ENCODE data around the gene KCNA5. TPM values are rescaled to one million over a fixed set of nuclear protein-coding genes. Genes with fewer than 3 reads are reported as not detected.

KCNA5 gene
- total and polyA plus RNA-seq, 2 of the 4 experiments (the other 2 are of a cell fraction) = not detected

GRCh38 chr12:5018677-5019076 lies 25.0 kb upstream of the KCNA5 start:
- no peak overlapping the region for H2BK5ac ChIP-seq (ENCODE audit: low read depth, low read length, poor library complexity, severe bottlenecking)
- no peaks in the 10 kb centered on the region for H3K4me1 ChIP-seq (ENCODE audit: control insufficient read depth, insufficient read depth, low read length)
- no peak overlapping the region for H2BK20ac ChIP-seq (ENCODE audit: low read depth, low read length)
- in situ Hi-C loops (cut with MboI; ENCODE audit: low sequenced_read_pairs) (loop anchor here (10.0 kb wide), 1 partner anchor 776 kb away; no protein-coding TSS in a partner anchor), intact Hi-C loops (cut with micrococcal nuclease) (no loop called here), dilution Hi-C loops (cut with HindIII; ENCODE audit: low sequenced_read_pairs, unreplicated experiment) (no loop called here)
- no peak overlapping the region for H3K4ac ChIP-seq (ENCODE audit: low read depth, low read length)
- WGBS, 2 experiments (ENCODE audit: extremely low coverage in 2 of 2, insufficient read length in 1 of 2) = no CpG with 5 or more reads among the region's 3 CpGs
- H2AK5ac ChIP-seq (ENCODE audit: low read depth, low read length) = no peak overlapping the region
- no peaks in the 10 kb centered on the region for H4K20me1 ChIP-seq (ENCODE audit: insufficient read depth, low read length)
- ChIA-PET POLR2A (ENCODE audit: unreplicated experiment) (no interaction called here), CTCF (no interaction called here)
- no peak overlapping the region for H3K27ac ChIP-seq (ENCODE audit: insufficient read depth, low read length)
- H4K91ac ChIP-seq (ENCODE audit: insufficient read depth, low read depth, low read length) = no peak overlapping the region
- no peaks in the 10 kb centered on the region for H3K9me3 ChIP-seq (ENCODE audit: control insufficient read depth, insufficient read depth, low read length)
- no peak overlapping the region for H3K4me3 ChIP-seq (ENCODE audit: insufficient read depth, low read depth, low read length)
- no peaks in the 10 kb centered on the region for H3K79me1 ChIP-seq (ENCODE audit: low read depth in 1 of 2, low read length in 2 of 2)
- H2BK15ac ChIP-seq (ENCODE audit: low read depth, low read length) = no peak overlapping the region
- no peak overlapping the region for H3K18ac ChIP-seq (ENCODE audit: low read depth, low read length)
- TF ChIP-seq SMC3 (IDR thresholded peaks at IDR 0.05; ENCODE audit: low read depth, low read length) (no peak), MXI1 (IDR thresholded peaks at IDR 0.05; ENCODE audit: borderline replicate concordance, low read depth, low read length) (no peak), USF2 (IDR thresholded peaks at IDR 0.05; ENCODE audit: low read depth, low read length) (no peak), MAZ (IDR thresholded peaks at IDR 0.05; ENCODE audit: borderline replicate concordance, low read depth, low read length) (no peak), RAD21 (IDR thresholded peaks at IDR 0.05; ENCODE audit: low read length) (no peak), CEBPB (IDR thresholded peaks at IDR 0.05; ENCODE audit: low read depth, low read length) (no peak), MAFK (IDR thresholded peaks at IDR 0.05; ENCODE audit: low read depth, low read length) (no peak), FOS (IDR thresholded peaks at IDR 0.05; ENCODE audit: low read depth, low read length) (no peak), NFE2L2 (IDR thresholded peaks at IDR 0.05; ENCODE audit: low read depth, low read length) (no peak), RFX5 (IDR thresholded peaks at IDR 0.05; ENCODE audit: low read depth, low read length) (no peak), BHLHE40 (IDR thresholded peaks at IDR 0.05; ENCODE audit: low read depth, low read length) (no peak), POLR2A (IDR thresholded peaks at IDR 0.05; ENCODE audit: low read depth, low read length) (no peak), ELK1 (IDR thresholded peaks at IDR 0.05; ENCODE audit: borderline replicate concordance, low read depth, low read length) (no peak), CHD1 (IDR thresholded peaks at IDR 0.05; ENCODE audit: low read depth, low read length) (no peak)
- H3K36me3 ChIP-seq (ENCODE audit: control insufficient read depth, insufficient read depth, low read length) = no peaks in the 10 kb centered on the region
- H3K14ac ChIP-seq (replicated peaks; ENCODE audit: low read depth, low read length) = no peak overlapping the region
- H3K23ac ChIP-seq (ENCODE audit: low read depth, low read length) = no peak overlapping the region
- H2AFZ ChIP-seq (replicated peaks; ENCODE audit: low read length, poor library complexity) = no peak overlapping the region
- no TSS peak for BruUV-seq (replicated peaks)
- ATAC-seq (ENCODE audit: low read depth) = no peak
- no peak overlapping the region for H2AK9ac ChIP-seq (replicated peaks; ENCODE audit: low read depth, low read length, poor library complexity)
- H3K4me2 ChIP-seq (ENCODE audit: low read depth, low read length) = no peak overlapping the region
- no peak overlapping the region for H3K9ac ChIP-seq (ENCODE audit: low read depth, low read length)
- no peaks in the 10 kb centered on the region for H3K9me1 ChIP-seq (ENCODE audit: insufficient read depth, low read length)
- H3K56ac ChIP-seq (ENCODE audit: extremely low read depth, insufficient read depth, low read length) = no peak overlapping the region
- H3K27me3 ChIP-seq (ENCODE audit: control insufficient read depth, insufficient read depth, low read length) = peaks cover 44% of the 10 kb centered on the region
- DNase-seq = no peak
- H4K5ac ChIP-seq (ENCODE audit: low read depth, low read length) = no peak overlapping the region
- H4K8ac ChIP-seq (ENCODE audit: low read depth in 2 of 2, low read length in 2 of 2) = no peak overlapping the region
- no peak overlapping the region for H2BK120ac ChIP-seq (ENCODE audit: low read depth, low read length)
